Esophagus squamous epithelium (tissue), 4 donors: ENCODE results near the gene GPHN.

Source experiments
- CTCF ChIP-seq, 6 experiments: fragments of 450-650 bp in 4 of 6; fragments of 200-600 bp in 2 of 6; sonication (generic) in 2 of 6; IDR thresholded peaks; one replicate each; pipeline ENCODE4 v1.5.1; 2016 to 2019; ENCODE audit warnings: antibody characterized with exemption in 6 of 6, mild to moderate bottlenecking in 4 of 6, moderate library complexity in 4 of 6
- POLR2A ChIP-seq, 4 donors: fragments of 450-650 bp; IDR thresholded peaks; one replicate each; pipeline ENCODE4 v1.6.1; 2017; ENCODE audit warnings: antibody characterized with exemption in 4 of 4, mild to moderate bottlenecking in 4 of 4, moderate library complexity in 3 of 4

GRCh38 chr14:67018720-67019119 is 510.8 kb downstream of the GPHN start:
- TF ChIP-seq POLR2A (IDR thresholded peaks at IDR 0.05), result no peak
- TF ChIP-seq CTCF (IDR thresholded peaks at IDR 0.05), result no peak
